HG03442 (cell line): ENCODE data around the gene MARCHF9.
A peak's percentile ranks its signal among the peaks of the same experiment; 100 is the strongest.
"Not testable (repeated sequence)": the region's sequence is repeated elsewhere in the genome, so short reads cannot be mapped to it uniquely, and the experiment has no call there.

Experiments used
- ATAC-seq: cut with Tn5 transposase; IDR thresholded peaks from one replicate; pipeline ENCODE4 v1.9.1; 2021; ENCODE audit warnings: mild to moderate bottlenecking, moderate library complexity; ENCODE audit not compliant: unreplicated experiment

Gene MARCHF9

GRCh38 chr12:57754411-57755193 lies at the start of gene MARCHF9:
Gene MARCHF9 (plus strand): TSS chr12:57755103. CDS start chr12:57755529, 426 bp downstream.
- ATAC-seq = peak; percentile 34

- no peak for ATAC-seq
Measured at GRCh38 chr12:57707250-57707649, 47.7 kb upstream of the MARCHF9 start.

GRCh38 chr12:57708296-57708695 lies 46.6 kb upstream of the MARCHF9 start:
- ATAC-seq = no peak

GRCh38 chr12:57712701-57713100 lies 42.2 kb upstream of the MARCHF9 start:
- no peak for ATAC-seq

- no peak for ATAC-seq
Measured at GRCh38 chr12:57713209-57713608, 41.7 kb upstream of the MARCHF9 start.

GRCh38 chr12:57715036-57715748 lies 39.7 kb upstream of the MARCHF9 start:
- not testable (repeated sequence) for ATAC-seq

- ATAC-seq = no peak
Measured at GRCh38 chr12:57715786-57716185, 39.1 kb upstream of the MARCHF9 start.

GRCh38 chr12:57716305-57716704 lies 38.6 kb upstream of the MARCHF9 start:
- no peak for ATAC-seq

- no peak for ATAC-seq
Measured at GRCh38 chr12:57717131-57717530, 37.8 kb upstream of the MARCHF9 start.

- no peak for ATAC-seq
Measured at GRCh38 chr12:57717846-57718640, 36.9 kb upstream of the MARCHF9 start.

- ATAC-seq = no peak
Measured at GRCh38 chr12:57718641-57719528, 36.0 kb upstream of the MARCHF9 start.

- no peak for ATAC-seq
Measured at GRCh38 chr12:57719777-57720605, 34.9 kb upstream of the MARCHF9 start.

GRCh38 chr12:57720606-57721595 lies 34.0 kb upstream of the MARCHF9 start:
- ATAC-seq = no peak

GRCh38 chr12:57721846-57722608 lies 32.9 kb upstream of the MARCHF9 start:
- not testable (repeated sequence) for ATAC-seq

GRCh38 chr12:57722716-57723629 lies 31.9 kb upstream of the MARCHF9 start:
- no peak for ATAC-seq

- ATAC-seq = no peak
Measured at GRCh38 chr12:57723630-57723962, 31.3 kb upstream of the MARCHF9 start.
